ENCODE measurements around the gene BATF. TPM values are rescaled to one million over a fixed set of nuclear protein-coding genes. Genes with fewer than 3 reads are reported as not detected.

Gene BATF
- total and polyA plus RNA-seq, 4 donors = 0.27 to 2.6 (median 0.65) TPM

GRCh38 chr14:75497701-75498100 is 24.6 kb upstream of the BATF start:
- WGBS (ENCODE audit: insufficient coverage) = 98% methylated on average over 5 of the region's 11 CpGs
- no peaks in the 10 kb centered on the region for H3K36me3 ChIP-seq (ENCODE audit: control insufficient read depth, insufficient read depth, low read length)
- no peak for DNase-seq (ENCODE audit: low read depth in 4 of 6, low spot score in 6 of 6)

GRCh38 chr14:75499084-75499875 is 23.0 kb upstream of the BATF start:
- H3K4me3 ChIP-seq (ENCODE audit: low read depth, low read length) = no peak overlapping the region
- H3K36me3 ChIP-seq (ENCODE audit: control insufficient read depth, insufficient read depth, low read length) = no peaks in the 10 kb centered on the region
- WGBS (ENCODE audit: insufficient coverage) = 68% methylated on average over 12 of the region's 16 CpGs
- no peak overlapping the region for H3K27ac ChIP-seq (ENCODE audit: low read depth, low read length)
- DNase-seq (ENCODE audit: low read depth in 4 of 6, low spot score in 6 of 6) = no peak
- no peaks in the 10 kb centered on the region for H3K27me3 ChIP-seq (ENCODE audit: control insufficient read depth, insufficient read depth, low read length)
- H3K9me3 ChIP-seq (ENCODE audit: control insufficient read depth, insufficient read depth, low read length) = no peaks in the 10 kb centered on the region
- no peaks in the 10 kb centered on the region for H3K4me1 ChIP-seq (ENCODE audit: control insufficient read depth, insufficient read depth, low read length)

More at GRCh38 chr14:75497701-75498100, 24.6 kb upstream of the BATF start:
- Histone ChIP-seq H3K27ac (ENCODE audit: low read depth, low read length) (no peak overlapping the region), H3K27me3 (ENCODE audit: control insufficient read depth, insufficient read depth, low read length) (no peaks in the 10 kb centered on the region), H3K4me3 (ENCODE audit: low read depth, low read length) (no peak overlapping the region), H3K4me1 (ENCODE audit: control insufficient read depth, insufficient read depth, low read length) (no peaks in the 10 kb centered on the region), H3K9me3 (ENCODE audit: control insufficient read depth, insufficient read depth, low read length) (no peaks in the 10 kb centered on the region)

- no peaks in the 10 kb centered on the region for H3K36me3 ChIP-seq (ENCODE audit: control insufficient read depth, insufficient read depth, low read length)
- no peaks in the 10 kb centered on the region for H3K9me3 ChIP-seq (ENCODE audit: control insufficient read depth, insufficient read depth, low read length)
- no peak for DNase-seq (ENCODE audit: low read depth in 4 of 6, low spot score in 6 of 6)
- H3K4me3 ChIP-seq (ENCODE audit: low read depth, low read length) = no peak overlapping the region
- H3K4me1 ChIP-seq (ENCODE audit: control insufficient read depth, insufficient read depth, low read length) = no peaks in the 10 kb centered on the region
- 100% methylated on average over 1 of the region's 3 CpGs for WGBS (ENCODE audit: insufficient coverage)
- H3K27ac ChIP-seq (ENCODE audit: low read depth, low read length) = no peak overlapping the region
- no peaks in the 10 kb centered on the region for H3K27me3 ChIP-seq (ENCODE audit: control insufficient read depth, insufficient read depth, low read length)
Measured at GRCh38 chr14:75501080-75501479, 21.2 kb upstream of the BATF start.

GRCh38 chr14:75504411-75504810 is 17.9 kb upstream of the BATF start:
- no peaks in the 10 kb centered on the region for H3K9me3 ChIP-seq (ENCODE audit: control insufficient read depth, insufficient read depth, low read length)
- no peak overlapping the region for H3K27ac ChIP-seq (ENCODE audit: low read depth, low read length)
- H3K4me1 ChIP-seq (ENCODE audit: control insufficient read depth, insufficient read depth, low read length) = no peaks in the 10 kb centered on the region
- no peaks in the 10 kb centered on the region for H3K36me3 ChIP-seq (ENCODE audit: control insufficient read depth, insufficient read depth, low read length)
- no CpG with 5 or more reads among the region's 1 CpG for WGBS (ENCODE audit: insufficient coverage)
- no peak for DNase-seq (ENCODE audit: low read depth in 4 of 6, low spot score in 6 of 6)
- no peak overlapping the region for H3K4me3 ChIP-seq (ENCODE audit: low read depth, low read length)
- no peaks in the 10 kb centered on the region for H3K27me3 ChIP-seq (ENCODE audit: control insufficient read depth, insufficient read depth, low read length)

GRCh38 chr14:75506930-75507329 is 15.3 kb upstream of the BATF start:
- Histone ChIP-seq H3K36me3 (ENCODE audit: control insufficient read depth, insufficient read depth, low read length) (no peaks in the 10 kb centered on the region), H3K27ac (ENCODE audit: low read depth, low read length) (no peak overlapping the region), H3K27me3 (ENCODE audit: control insufficient read depth, insufficient read depth, low read length) (no peaks in the 10 kb centered on the region), H3K9me3 (ENCODE audit: control insufficient read depth, insufficient read depth, low read length) (peaks cover 4% of the 10 kb centered on the region), H3K4me3 (ENCODE audit: low read depth, low read length) (no peak overlapping the region), H3K4me1 (ENCODE audit: control insufficient read depth, insufficient read depth, low read length) (no peaks in the 10 kb centered on the region)
- no CpG with 5 or more reads among the region's 1 CpG for WGBS (ENCODE audit: insufficient coverage)
- DNase-seq (ENCODE audit: low read depth in 4 of 6, low spot score in 6 of 6) = no peak

GRCh38 chr14:75510547-75510946 is 11.7 kb upstream of the BATF start:
- no peak overlapping the region for H3K4me3 ChIP-seq (ENCODE audit: low read depth, low read length)
- H3K27ac ChIP-seq (ENCODE audit: low read depth, low read length) = no peak overlapping the region
- H3K36me3 ChIP-seq (ENCODE audit: control insufficient read depth, insufficient read depth, low read length) = no peaks in the 10 kb centered on the region
- peaks cover 9% of the 10 kb centered on the region for H3K4me1 ChIP-seq (ENCODE audit: control insufficient read depth, insufficient read depth, low read length)
- no peak for DNase-seq (ENCODE audit: low read depth in 4 of 6, low spot score in 6 of 6)
- WGBS (ENCODE audit: insufficient coverage) = no CpG with 5 or more reads among the region's 1 CpG
- H3K9me3 ChIP-seq (ENCODE audit: control insufficient read depth, insufficient read depth, low read length) = peaks cover 4% of the 10 kb centered on the region
- H3K27me3 ChIP-seq (ENCODE audit: control insufficient read depth, insufficient read depth, low read length) = no peaks in the 10 kb centered on the region

GRCh38 chr14:75511201-75511600 is 11.1 kb upstream of the BATF start:
- no peak for DNase-seq (ENCODE audit: low read depth in 4 of 6, low spot score in 6 of 6)
- Histone ChIP-seq H3K27me3 (ENCODE audit: control insufficient read depth, insufficient read depth, low read length) (no peaks in the 10 kb centered on the region), H3K9me3 (ENCODE audit: control insufficient read depth, insufficient read depth, low read length) (peaks cover 4% of the 10 kb centered on the region), H3K27ac (ENCODE audit: low read depth, low read length) (no peak overlapping the region), H3K4me3 (ENCODE audit: low read depth, low read length) (no peak overlapping the region), H3K4me1 (ENCODE audit: control insufficient read depth, insufficient read depth, low read length) (peaks cover 11% of the 10 kb centered on the region), H3K36me3 (ENCODE audit: control insufficient read depth, insufficient read depth, low read length) (no peaks in the 10 kb centered on the region)

- H3K36me3 ChIP-seq (ENCODE audit: control insufficient read depth, insufficient read depth, low read length) = no peaks in the 10 kb centered on the region
- H3K4me3 ChIP-seq (ENCODE audit: low read depth, low read length) = no peak overlapping the region
- DNase-seq (ENCODE audit: low read depth in 4 of 6, low spot score in 6 of 6) = no peak
- 100% methylated on average over 7 of the region's 12 CpGs for WGBS (ENCODE audit: insufficient coverage)
- no peak overlapping the region for H3K27ac ChIP-seq (ENCODE audit: low read depth, low read length)
- peaks cover 4% of the 10 kb centered on the region for H3K9me3 ChIP-seq (ENCODE audit: control insufficient read depth, insufficient read depth, low read length)
- no peaks in the 10 kb centered on the region for H3K27me3 ChIP-seq (ENCODE audit: control insufficient read depth, insufficient read depth, low read length)
- peaks cover 11% of the 10 kb centered on the region for H3K4me1 ChIP-seq (ENCODE audit: control insufficient read depth, insufficient read depth, low read length)
Measured at GRCh38 chr14:75513911-75514672, 8.2 kb upstream of the BATF start.

GRCh38 chr14:75514673-75515628 is 7.3 kb upstream of the BATF start:
- peaks cover 11% of the 10 kb centered on the region for H3K4me1 ChIP-seq (ENCODE audit: control insufficient read depth, insufficient read depth, low read length)
- peak overlapping the region; percentile 39 for H3K4me3 ChIP-seq (ENCODE audit: low read depth, low read length)
- 28% methylated on average over 21 of the region's 29 CpGs for WGBS (ENCODE audit: insufficient coverage)
- DNase-seq (ENCODE audit: low read depth in 4 of 6, low spot score in 6 of 6) = peak in 1 of 6 donors; percentile 14
- H3K27me3 ChIP-seq (ENCODE audit: control insufficient read depth, insufficient read depth, low read length) = no peaks in the 10 kb centered on the region
- H3K9me3 ChIP-seq (ENCODE audit: control insufficient read depth, insufficient read depth, low read length) = peaks cover 4% of the 10 kb centered on the region
- H3K27ac ChIP-seq (ENCODE audit: low read depth, low read length) = no peak overlapping the region
- H3K36me3 ChIP-seq (ENCODE audit: control insufficient read depth, insufficient read depth, low read length) = no peaks in the 10 kb centered on the region
